AG04449 (cell line): Measurements from ENCODE around the gene SPG7.

Source experiments
- CTCF ChIA-PET: fragments of 350-600 bp; formaldehyde crosslinking; extraction: SDS; loops from one replicate; lab custom pipeline; 2021; ENCODE audit warnings: antibody characterized with exemption; lab: Yijun Ruan, JAX
- POLR2A ChIA-PET: fragments of 400-600, 350-600 bp; formaldehyde crosslinking; extraction: SDS; loops from one replicate; lab custom pipeline; 2020; ENCODE audit warnings: antibody characterized with exemption, inconsistent platforms; lab: Yijun Ruan, JAX
- DNase-seq: peaks from one replicate; pipeline ENCODE4 v3.0.0-alpha.2; 2010; ENCODE audit warnings: low read depth, low spot score
- H3K4me3 ChIP-seq: 2 replicates; pipeline ENCODE4 v1.5.1; 2011; ENCODE audit warnings: low read depth, mild to moderate bottlenecking, control low read depth, low read length
- TF ChIP-seq, protein P1 (sequence below): IDR thresholded peaks from one replicate; pipeline ENCODE4 v1.5.1; 2011; ENCODE audit warnings: mild to moderate bottlenecking, moderate library complexity, low read length, control low read depth, inconsistent platforms; ENCODE audit not compliant: insufficient read depth; ENCODE audit errors: missing control alignments

The SPG7 gene

DNA sequence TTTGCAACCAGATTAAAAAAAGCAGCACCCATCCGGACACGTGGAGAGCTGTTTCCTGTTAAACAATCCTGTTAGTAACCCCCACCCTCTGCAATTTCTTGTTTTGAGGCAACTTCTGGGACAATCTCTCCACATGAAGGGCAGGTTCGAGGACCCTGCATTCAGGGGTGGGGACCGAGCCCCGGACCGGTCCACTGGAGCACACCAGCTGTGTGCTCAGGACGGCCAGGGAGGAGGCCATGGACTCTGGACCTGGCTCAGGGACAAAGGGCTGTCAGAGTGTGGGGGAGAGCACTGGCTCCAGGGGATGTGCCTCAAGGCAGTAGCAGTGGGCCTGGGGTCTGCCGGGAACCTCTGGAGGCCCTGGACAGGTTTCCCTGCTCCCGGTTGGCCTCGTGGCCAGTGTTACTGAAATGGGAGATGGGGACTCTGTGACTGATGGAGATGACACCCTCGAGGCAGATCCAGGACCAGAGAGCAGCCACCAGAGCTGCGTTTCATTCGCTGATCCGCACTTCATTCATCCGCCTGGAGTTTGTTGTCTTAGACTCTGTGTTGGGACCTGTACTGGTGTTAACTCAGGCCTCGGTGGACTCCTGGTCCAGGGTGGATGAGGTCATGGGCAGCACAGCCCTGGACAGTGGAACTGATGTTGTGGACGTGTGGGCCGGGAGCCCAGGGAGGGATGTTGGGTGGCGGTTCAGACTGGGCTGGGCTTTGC is 64.4 kb downstream of the SPG7 start:
- POLR2A ChIA-PET, result no interaction called here
- H3K4me3 ChIP-seq, result no peak overlapping the region
- TF ChIP-seq, protein P1, sequence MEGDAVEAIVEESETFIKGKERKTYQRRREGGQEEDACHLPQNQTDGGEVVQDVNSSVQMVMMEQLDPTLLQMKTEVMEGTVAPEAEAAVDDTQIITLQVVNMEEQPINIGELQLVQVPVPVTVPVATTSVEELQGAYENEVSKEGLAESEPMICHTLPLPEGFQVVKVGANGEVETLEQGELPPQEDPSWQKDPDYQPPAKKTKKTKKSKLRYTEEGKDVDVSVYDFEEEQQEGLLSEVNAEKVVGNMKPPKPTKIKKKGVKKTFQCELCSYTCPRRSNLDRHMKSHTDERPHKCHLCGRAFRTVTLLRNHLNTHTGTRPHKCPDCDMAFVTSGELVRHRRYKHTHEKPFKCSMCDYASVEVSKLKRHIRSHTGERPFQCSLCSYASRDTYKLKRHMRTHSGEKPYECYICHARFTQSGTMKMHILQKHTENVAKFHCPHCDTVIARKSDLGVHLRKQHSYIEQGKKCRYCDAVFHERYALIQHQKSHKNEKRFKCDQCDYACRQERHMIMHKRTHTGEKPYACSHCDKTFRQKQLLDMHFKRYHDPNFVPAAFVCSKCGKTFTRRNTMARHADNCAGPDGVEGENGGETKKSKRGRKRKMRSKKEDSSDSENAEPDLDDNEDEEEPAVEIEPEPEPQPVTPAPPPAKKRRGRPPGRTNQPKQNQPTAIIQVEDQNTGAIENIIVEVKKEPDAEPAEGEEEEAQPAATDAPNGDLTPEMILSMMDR, result no peak
- CTCF ChIA-PET, result interaction anchor here (1.0 kb wide), 1 partner anchor 72 kb away, joined by 4 read pairs; no protein-coding TSS in a partner anchor
- DNase-seq, result no peak

DNA sequence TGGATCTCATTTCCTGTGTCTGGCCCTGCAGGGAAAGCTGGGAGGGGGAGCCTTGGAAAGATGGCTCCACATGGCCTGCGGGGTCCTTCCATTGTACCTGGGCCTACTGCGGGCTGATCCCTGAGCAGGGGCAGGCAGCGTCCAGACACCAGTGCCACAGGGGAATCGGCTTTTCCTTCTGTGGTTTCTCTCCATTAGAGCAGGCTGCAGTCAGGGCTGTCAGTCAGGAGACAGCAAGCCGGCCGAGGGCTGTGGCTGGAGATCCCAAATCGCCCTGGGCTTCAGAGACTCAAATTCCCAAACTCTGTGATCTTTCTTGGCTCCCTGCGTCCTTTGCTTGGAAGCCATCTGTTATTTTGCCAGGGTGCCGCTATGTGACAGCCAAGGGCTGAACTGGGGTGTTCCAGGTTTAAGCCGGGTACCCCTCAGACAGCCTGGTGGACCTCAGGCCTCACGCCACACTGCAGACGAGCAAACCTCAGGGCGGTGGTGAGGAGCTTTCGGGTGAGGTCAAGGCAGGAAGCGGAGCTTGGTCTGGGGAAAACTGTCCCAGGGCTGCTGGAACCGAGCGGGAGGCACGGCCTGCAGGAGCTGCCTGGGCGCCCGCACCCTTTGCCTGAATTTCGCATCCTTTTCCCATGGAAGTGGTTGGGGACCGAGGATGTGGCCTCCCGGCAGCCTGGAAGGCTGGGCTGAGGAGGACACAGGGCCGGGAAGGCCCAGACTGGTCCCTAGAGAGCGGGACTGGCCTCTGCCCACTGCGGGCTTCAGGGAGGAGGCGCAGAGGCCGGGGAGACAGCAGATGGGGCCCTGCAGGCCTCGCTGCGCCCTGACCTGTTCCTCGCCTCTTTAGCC is 65.8 kb downstream of the SPG7 start:
- ChIA-PET CTCF (interaction anchor here (0.9 to 1.6 kb wide), 3 partner anchors 27 to 69 kb away, joined by 3 to 8 read pairs (median 3); no protein-coding TSS in a partner anchor), POLR2A (interaction anchor here (0.6 kb wide), 1 partner anchor 67 kb away, joined by 3 read pairs; no protein-coding TSS in a partner anchor)
- no peak overlapping the region for H3K4me3 ChIP-seq
- DNase-seq, result no peak
- TF ChIP-seq, protein P1, result no peak

DNA sequence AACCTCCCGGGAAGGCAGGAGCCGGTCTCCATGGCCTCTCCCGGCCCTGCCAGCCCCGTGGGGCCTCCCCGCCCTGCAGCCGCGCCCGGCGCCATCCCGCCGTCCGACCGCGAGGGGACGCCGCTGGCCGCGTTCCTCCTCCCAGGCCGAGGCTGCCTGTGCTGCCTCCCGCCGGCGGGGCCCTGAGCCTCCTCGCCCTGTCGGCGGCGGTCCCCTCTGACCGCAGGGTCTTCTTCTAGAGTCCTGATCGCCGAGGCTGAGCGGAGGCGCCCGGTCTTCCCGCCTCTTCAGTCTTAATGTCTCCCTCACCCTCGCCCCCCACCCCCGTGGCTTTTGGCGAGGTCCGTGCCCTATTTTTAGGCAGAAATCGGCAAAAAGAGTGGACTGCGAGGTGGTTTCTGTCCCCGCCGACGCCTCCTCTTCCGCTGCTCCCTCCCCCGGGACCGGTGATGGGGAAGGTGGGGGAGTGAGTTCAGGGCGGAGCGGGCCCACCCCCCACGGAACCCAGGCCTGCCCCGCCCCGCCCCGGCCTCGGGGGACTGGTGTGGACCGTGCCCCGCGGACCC is 66.6 kb downstream of the SPG7 start:
- no peak for DNase-seq
- H3K4me3 ChIP-seq, result peak overlapping the region; percentile 43
- TF ChIP-seq, protein P1, result peak; percentile 83
- POLR2A ChIA-PET, result interaction anchor here (0.6 kb wide), 1 partner anchor 66 kb away, joined by 3 read pairs; no protein-coding TSS in a partner anchor
- CTCF ChIA-PET, result interaction anchor here (0.9 to 2.9 kb wide), 12 partner anchors 12 to 218 kb away, joined by 3 to 34 read pairs (median 4); partner anchors contain the start of genes CHMP1A and SPATA33

DNA sequence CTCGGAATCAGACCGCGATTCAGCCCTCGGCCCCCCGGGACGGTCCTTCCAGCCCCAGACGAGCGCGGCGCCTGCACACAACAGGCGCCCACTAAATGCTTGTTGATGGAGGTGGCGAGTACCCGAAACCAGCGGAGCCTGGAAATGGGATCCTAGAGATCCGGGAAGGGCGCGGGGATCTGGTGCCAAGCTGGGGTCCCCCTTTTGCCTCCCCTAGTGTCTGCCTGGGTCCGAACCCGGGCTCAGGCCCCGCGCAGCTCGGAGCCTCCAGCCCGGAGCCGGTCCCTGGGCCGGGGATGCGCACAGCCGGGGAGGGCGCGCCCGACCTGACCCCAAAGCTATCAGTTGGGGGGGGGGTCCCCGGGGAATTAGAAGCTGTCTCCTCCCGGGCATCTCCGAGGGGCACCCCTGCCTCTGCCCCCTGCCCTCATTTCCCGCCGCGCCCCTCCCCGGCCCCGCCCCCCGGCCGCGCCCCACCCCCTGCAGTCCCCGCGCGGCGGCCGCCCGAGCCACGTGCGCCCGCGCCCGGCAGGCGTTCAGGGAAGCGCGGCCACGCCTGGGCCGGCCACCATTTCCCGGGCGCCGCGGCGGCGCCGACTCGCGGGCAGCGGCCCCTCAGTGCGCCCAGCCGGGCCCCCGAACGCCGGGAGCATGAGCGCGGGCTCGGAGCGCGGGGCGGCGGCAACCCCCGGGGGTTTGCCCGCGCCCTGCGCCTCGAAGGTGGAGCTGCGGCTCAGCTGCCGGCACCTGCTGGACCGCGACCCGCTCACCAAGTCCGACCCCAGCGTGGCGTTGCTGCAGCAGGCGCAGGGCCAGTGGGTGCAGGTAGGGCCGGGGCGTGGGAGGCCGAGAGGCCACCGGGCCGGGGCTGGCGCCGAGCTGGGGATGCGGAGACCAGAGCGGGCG is 67.3 kb downstream of the SPG7 start, which contains the start of gene CPNE7:
Gene CPNE7 (plus strand): TSS at position 512 of the 906 bp plus-strand sequence. CDS start 140 bp downstream, at position 652.
- POLR2A ChIA-PET, result no interaction called here
- no peak for DNase-seq
- TF ChIP-seq, protein P1, result no peak

More for the DNA sequence above, 67.3 kb downstream of the SPG7 start, which contains the start of gene CPNE7:
- peak within 1 kb of the TSS; percentile 43 for H3K4me3 ChIP-seq
- CTCF ChIA-PET, result interaction anchor here (0.7 to 2.9 kb wide), 14 partner anchors 8 to 285 kb away, joined by 3 to 34 read pairs (median 4); partner anchors contain the start of genes CHMP1A and SPATA33
